Thymus (tissue), 11 donors: ENCODE measurements around the gene PARS2. TPM values are rescaled to one million over a fixed set of nuclear protein-coding genes. Genes with fewer than 3 reads are reported as not detected.

Experiments used
- DNase-seq, 9 donors: peaks; one replicate each; pipeline ENCODE4 v3.0.0-alpha.2; 2013; ENCODE audit warnings: low spot score in 9 of 9, low read depth in 6 of 9, missing footprints in 1 of 9
- H3K27ac ChIP-seq, 2 donors: one replicate each; pipeline ENCODE4 v1.5.1; 2013; ENCODE audit warnings: control low read depth in 1 of 2, low read depth in 1 of 2, low read length in 1 of 2, mild to moderate bottlenecking in 1 of 2, moderate library complexity in 1 of 2
- H3K27me3 ChIP-seq, 2 donors: one replicate each; pipeline ENCODE4 v1.5.1; 2013; ENCODE audit warnings: low read length in 1 of 2; ENCODE audit not compliant: control insufficient read depth in 2 of 2, insufficient read depth in 1 of 2
- H3K36me3 ChIP-seq, 2 donors: one replicate each; pipeline ENCODE4 v1.5.1; 2013; ENCODE audit warnings: low read length in 1 of 2, mild to moderate bottlenecking in 1 of 2, moderate library complexity in 1 of 2; ENCODE audit not compliant: control insufficient read depth in 2 of 2, insufficient read depth in 2 of 2
- H3K4me1 ChIP-seq, 2 donors: one replicate each; pipeline ENCODE4 v1.5.1; 2013; ENCODE audit warnings: low read length in 2 of 2; ENCODE audit not compliant: control insufficient read depth in 2 of 2, insufficient read depth in 2 of 2
- H3K4me3 ChIP-seq, 2 donors: one replicate each; pipeline ENCODE4 v1.5.1; 2013; ENCODE audit warnings: low read length in 2 of 2, control low read depth in 1 of 2, mild to moderate bottlenecking in 1 of 2
- H3K9me3 ChIP-seq, 2 donors: one replicate each; pipeline ENCODE4 v1.5.1; 2013; ENCODE audit warnings: low read length in 1 of 2, mild to moderate bottlenecking in 1 of 2; ENCODE audit not compliant: control insufficient read depth in 2 of 2, insufficient read depth in 1 of 2
- WGBS: extraction: QIAGEN DNeasy Blood & Tissue Kit; methylation state at CpG from one replicate; pipeline ENCODE4 v1.1.7; 2013; 5-methylcytosine and 5-hydroxymethylcytosine counted together
- polyA plus RNA-seq: library from polyadenylated mRNA; stranded (reverse); fragments of 200-250 nt; gene quantifications from one replicate; pipeline ENCODE4 v1.2.3, GENCODE V29; 2013
- total RNA-seq: library from RNA; stranded (reverse); fragments of 120-200 nt; gene quantifications from one replicate; pipeline ENCODE4 v1.2.4, GENCODE V29; 2013
- donor health status: healthy.

PARS2 gene
- total and polyA plus RNA-seq, 2 donors = 2.3 to 4.4 TPM

- WGBS = 96% methylated on average over 6 of the region's 6 CpGs
- Histone ChIP-seq H3K9me3 (no peaks in the 10 kb centered on the region), H3K27ac (no peak overlapping the region), H3K27me3 (no peaks in the 10 kb centered on the region), H3K36me3 (no peaks in the 10 kb centered on the region), H3K4me3 (no peak overlapping the region), H3K4me1 (peaks cover 3 to 6% of the 10 kb centered on the region in 2 donors)
- no peak for DNase-seq
Observed at GRCh38 chr1:54710841-54711240, 53.5 kb downstream of the PARS2 start.

DNA sequence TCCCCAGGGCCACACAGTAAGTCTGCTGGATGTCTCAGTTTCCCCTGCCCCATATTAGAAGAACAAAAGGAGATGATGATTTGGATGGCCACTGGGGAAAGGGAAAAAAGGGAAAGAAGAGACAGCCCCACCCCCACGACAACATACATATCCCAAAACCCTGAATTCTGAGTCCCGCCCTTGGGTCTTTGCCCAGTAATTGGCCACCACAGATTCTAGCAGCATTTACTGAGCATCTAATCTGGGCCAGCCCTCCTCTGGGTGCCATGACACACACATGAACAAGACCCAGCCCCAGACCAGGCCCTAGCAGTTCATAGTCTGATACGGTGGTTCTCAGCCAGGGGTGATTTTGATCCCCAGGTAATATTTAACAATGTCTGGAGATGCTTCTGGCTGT is 53.9 kb downstream of the PARS2 start:
- Histone ChIP-seq H3K4me1 (peaks cover 3 to 5% of the 10 kb centered on the region in 2 donors), H3K27ac (no peak overlapping the region), H3K9me3 (no peaks in the 10 kb centered on the region), H3K36me3 (no peaks in the 10 kb centered on the region), H3K27me3 (no peaks in the 10 kb centered on the region), H3K4me3 (no peak overlapping the region)
- 97% methylated on average over 3 of the region's 3 CpGs for WGBS
- no peak for DNase-seq

- Histone ChIP-seq H3K27ac (no peak overlapping the region), H3K4me1 (no peaks in the 10 kb centered on the region), H3K27me3 (no peaks in the 10 kb centered on the region), H3K36me3 (no peaks in the 10 kb centered on the region), H3K4me3 (no peak overlapping the region), H3K9me3 (no peaks in the 10 kb centered on the region)
- no peak for DNase-seq
- WGBS = 95% methylated on average over 8 of the region's 8 CpGs
Observed at GRCh38 chr1:54709547-54710292, 54.6 kb downstream of the PARS2 start.

- no peak for DNase-seq
- H3K4me1 ChIP-seq = no peaks in the 10 kb centered on the region
- H3K27ac ChIP-seq = no peak overlapping the region
- H3K4me3 ChIP-seq = no peak overlapping the region
- no peaks in the 10 kb centered on the region for H3K9me3 ChIP-seq
- H3K27me3 ChIP-seq = no peaks in the 10 kb centered on the region
- H3K36me3 ChIP-seq = no peaks in the 10 kb centered on the region
Observed at GRCh38 chr1:54708385-54708784, 55.9 kb downstream of the PARS2 start.

Other genes starting within 250 kb of the PARS2 start
- gene ACOT11, start 216.3 kb downstream of the PARS2 start, total RNA-seq = 1.3 TPM
- gene ACOT11, start 216.3 kb downstream of the PARS2 start, polyA plus RNA-seq = 1.2 TPM
- 0.47 TPM for gene FAM151A, start 141.0 kb downstream of the PARS2 start, total RNA-seq
- gene FAM151A, start 141.0 kb downstream of the PARS2 start, polyA plus RNA-seq = 1.6 TPM
- 0.24 TPM for gene MROH7, start 122.7 kb downstream of the PARS2 start, total RNA-seq
- 1.1 TPM for gene MROH7, start 122.7 kb downstream of the PARS2 start, polyA plus RNA-seq
- gene TTC4, start 48.7 kb downstream of the PARS2 start, total RNA-seq = 19.9 TPM
- gene TTC4, start 48.7 kb downstream of the PARS2 start, polyA plus RNA-seq = 20.6 TPM
- 3.0 TPM for gene TTC22, start 36.8 kb upstream of the PARS2 start, total RNA-seq
- gene TTC22, start 36.8 kb upstream of the PARS2 start, polyA plus RNA-seq = 4.4 TPM
- gene DHCR24, start 122.7 kb upstream of the PARS2 start, total RNA-seq = 14.2 TPM
- 8.0 TPM for gene DHCR24, start 122.7 kb upstream of the PARS2 start, polyA plus RNA-seq
- gene TMEM61, start 216.1 kb upstream of the PARS2 start, total RNA-seq = 0.66 TPM
- gene TMEM61, start 216.1 kb upstream of the PARS2 start, polyA plus RNA-seq = 1.3 TPM
- gene BSND, start 234.4 kb upstream of the PARS2 start, total RNA-seq = 0.14 TPM
- 0.11 TPM for gene BSND, start 234.4 kb upstream of the PARS2 start, polyA plus RNA-seq